ENCODE results near the gene INO80.
A peak's percentile ranks its signal among the peaks of the same experiment; 100 is the strongest.

Gene INO80

GRCh38 chr15:40942878-40943277 is 173.2 kb downstream of the INO80 start:
- Mint-ChIP-seq H3K4me1 (ENCODE audit: low read depth) (peaks cover 27% of the 10 kb centered on the region), H3K27me3 (ENCODE audit: low read depth) (no peaks in the 10 kb centered on the region), H3K27ac (no peak overlapping the region), H3K4me3 (peak overlapping the region; percentile 83), H3K9me3 (no peaks in the 10 kb centered on the region), H3K36me3 (ENCODE audit: low read depth) (no peaks in the 10 kb centered on the region)
- no peak for DNase-seq (ENCODE audit: low spot score)

GRCh38 chr15:40942337-40942854 is 173.7 kb downstream of the INO80 start:
- no peak for DNase-seq (ENCODE audit: low spot score)
- Mint-ChIP-seq H3K27me3 (ENCODE audit: low read depth) (no peaks in the 10 kb centered on the region), H3K4me1 (ENCODE audit: low read depth) (peaks cover 27% of the 10 kb centered on the region), H3K36me3 (ENCODE audit: low read depth) (no peaks in the 10 kb centered on the region), H3K9me3 (no peaks in the 10 kb centered on the region), H3K27ac (peak overlapping the region; percentile 43), H3K4me3 (peak overlapping the region; percentile 83)

- Mint-ChIP-seq H3K36me3 (ENCODE audit: low read depth) (no peaks in the 10 kb centered on the region), H3K4me3 (peak overlapping the region; percentile 83), H3K27ac (no peak overlapping the region), H3K4me1 (ENCODE audit: low read depth) (peaks cover 27% of the 10 kb centered on the region), H3K9me3 (no peaks in the 10 kb centered on the region), H3K27me3 (ENCODE audit: low read depth) (no peaks in the 10 kb centered on the region)
- peak; percentile 76 for DNase-seq (ENCODE audit: low spot score)
Observed at GRCh38 chr15:40941528-40942336, 174.3 kb downstream of the INO80 start.

- Mint-ChIP-seq H3K36me3 (ENCODE audit: low read depth) (no peaks in the 10 kb centered on the region), H3K9me3 (no peaks in the 10 kb centered on the region), H3K27ac (no peak overlapping the region), H3K27me3 (ENCODE audit: low read depth) (no peaks in the 10 kb centered on the region), H3K4me1 (ENCODE audit: low read depth) (peaks cover 25% of the 10 kb centered on the region), H3K4me3 (peak overlapping the region; percentile 14)
- no peak for DNase-seq (ENCODE audit: low spot score)
Observed at GRCh38 chr15:40941068-40941527, 175.0 kb downstream of the INO80 start.

GRCh38 chr15:40940296-40940801 is 175.7 kb downstream of the INO80 start:
- peaks cover 21% of the 10 kb centered on the region for H3K4me1 Mint-ChIP-seq (ENCODE audit: low read depth)
- no peak for DNase-seq (ENCODE audit: low spot score)
- no peaks in the 10 kb centered on the region for H3K27me3 Mint-ChIP-seq (ENCODE audit: low read depth)
- H3K9me3 Mint-ChIP-seq: no peaks in the 10 kb centered on the region
- H3K4me3 Mint-ChIP-seq: no peak overlapping the region
- no peaks in the 10 kb centered on the region for H3K36me3 Mint-ChIP-seq (ENCODE audit: low read depth)
- H3K27ac Mint-ChIP-seq: no peak overlapping the region

DNA sequence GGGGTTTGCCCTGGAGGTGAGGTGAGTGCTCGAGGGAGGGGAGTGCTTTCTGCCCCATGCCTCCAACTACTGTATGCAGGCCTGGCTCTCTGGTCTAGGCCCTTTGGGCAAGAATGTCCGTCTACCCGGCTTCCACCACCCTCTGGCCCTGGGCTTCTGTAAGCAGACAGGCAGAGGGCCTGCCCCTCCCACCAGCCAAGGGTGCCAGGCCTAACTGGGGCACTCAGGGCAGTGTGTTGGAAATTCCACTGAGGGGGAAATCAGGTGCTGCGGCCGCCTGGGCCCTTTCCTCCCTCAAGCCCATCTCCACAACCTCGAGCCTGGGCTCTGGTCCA is 177.6 kb downstream of the INO80 start:
- no peak for DNase-seq (ENCODE audit: low spot score)
- Mint-ChIP-seq H3K9me3 (no peaks in the 10 kb centered on the region), H3K27me3 (ENCODE audit: low read depth) (peaks cover 2% of the 10 kb centered on the region), H3K4me1 (ENCODE audit: low read depth) (peaks cover 21% of the 10 kb centered on the region), H3K4me3 (no peak overlapping the region), H3K36me3 (ENCODE audit: low read depth) (no peaks in the 10 kb centered on the region), H3K27ac (no peak overlapping the region)

- peaks cover 5% of the 10 kb centered on the region for H3K27me3 Mint-ChIP-seq (ENCODE audit: low read depth)
- DNase-seq (ENCODE audit: low spot score): no peak
- no peak overlapping the region for H3K4me3 Mint-ChIP-seq
- H3K36me3 Mint-ChIP-seq (ENCODE audit: low read depth): no peaks in the 10 kb centered on the region
- H3K4me1 Mint-ChIP-seq (ENCODE audit: low read depth): peaks cover 17% of the 10 kb centered on the region
- H3K27ac Mint-ChIP-seq: no peak overlapping the region
- no peaks in the 10 kb centered on the region for H3K9me3 Mint-ChIP-seq
Observed at GRCh38 chr15:40937762-40938535, 178.1 kb downstream of the INO80 start.

DNA sequence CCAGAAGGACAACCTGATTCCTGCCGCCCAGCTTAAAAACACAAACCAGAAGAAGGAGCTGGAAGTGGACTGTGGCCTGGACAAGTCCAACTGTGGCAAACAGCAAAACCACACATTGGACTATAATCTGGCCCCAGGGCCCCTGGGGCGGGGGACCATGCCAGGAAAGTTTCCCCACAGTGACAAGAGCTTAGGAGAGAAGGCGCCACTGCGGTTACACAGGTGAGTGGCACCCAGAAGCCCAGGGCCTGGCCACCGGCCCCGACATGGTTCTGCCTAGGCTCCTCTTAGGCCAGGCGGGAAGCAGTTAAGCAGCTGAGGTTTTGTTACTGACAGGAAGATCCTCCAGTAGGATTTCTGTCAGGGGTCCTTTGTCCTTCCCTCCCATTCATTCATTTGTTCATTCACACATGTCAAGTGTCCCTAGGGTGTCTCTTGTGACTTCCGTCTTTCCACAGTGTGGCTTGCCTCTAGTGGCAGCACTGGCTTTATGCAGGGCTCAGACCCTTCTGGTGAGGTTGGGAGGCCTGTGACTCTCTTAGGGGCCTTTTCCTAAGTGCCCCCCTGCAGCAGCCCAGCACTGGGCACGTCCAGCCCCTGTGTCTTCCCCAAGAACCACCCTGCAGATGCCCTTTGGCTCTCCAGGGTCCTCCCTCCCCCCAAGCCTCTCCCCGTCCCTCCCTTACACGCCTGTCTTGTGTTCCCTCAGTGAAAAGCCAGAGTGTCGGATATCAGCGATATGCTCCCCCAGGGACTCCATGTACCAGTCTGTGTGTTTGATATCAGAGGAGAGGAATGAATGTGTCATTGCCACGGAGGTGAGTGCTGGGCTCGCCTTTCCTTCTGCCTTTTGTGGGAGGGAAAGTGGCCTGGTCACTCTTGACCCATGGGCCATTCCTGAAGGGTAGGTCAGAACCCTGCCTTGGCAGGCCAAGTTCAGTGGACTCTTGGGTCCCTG is 179.1 kb downstream of the INO80 start:
- no peak for DNase-seq (ENCODE audit: low spot score)
- H3K27ac Mint-ChIP-seq: no peak overlapping the region
- H3K36me3 Mint-ChIP-seq (ENCODE audit: low read depth): no peaks in the 10 kb centered on the region
- H3K4me3 Mint-ChIP-seq: no peak overlapping the region
- H3K4me1 Mint-ChIP-seq (ENCODE audit: low read depth): peaks cover 13% of the 10 kb centered on the region
- H3K9me3 Mint-ChIP-seq: no peaks in the 10 kb centered on the region
- H3K27me3 Mint-ChIP-seq (ENCODE audit: low read depth): peaks cover 10% of the 10 kb centered on the region

- Mint-ChIP-seq H3K4me1 (ENCODE audit: low read depth) (peaks cover 13% of the 10 kb centered on the region), H3K27me3 (ENCODE audit: low read depth) (peaks cover 17% of the 10 kb centered on the region), H3K36me3 (ENCODE audit: low read depth) (no peaks in the 10 kb centered on the region), H3K9me3 (no peaks in the 10 kb centered on the region), H3K4me3 (no peak overlapping the region), H3K27ac (no peak overlapping the region)
- no peak for DNase-seq (ENCODE audit: low spot score)
Observed at GRCh38 chr15:40936234-40936708, 179.8 kb downstream of the INO80 start.

DNA sequence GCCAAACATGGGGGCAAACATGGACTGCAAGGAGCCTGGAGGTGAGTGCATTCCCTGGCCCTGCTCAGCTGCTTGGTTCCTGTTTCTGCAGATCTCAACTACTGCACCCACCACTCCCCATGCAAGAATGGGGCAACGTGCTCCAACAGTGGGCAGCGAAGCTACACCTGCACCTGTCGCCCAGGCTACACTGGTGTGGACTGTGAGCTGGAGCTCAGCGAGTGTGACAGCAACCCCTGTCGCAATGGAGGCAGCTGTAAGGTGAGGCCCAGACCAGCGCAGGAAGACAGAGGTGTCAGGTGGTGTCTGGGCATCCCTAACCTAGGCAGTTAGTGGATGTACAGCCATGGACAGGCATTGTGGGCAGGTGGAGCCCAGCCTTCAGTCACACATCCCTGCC is 181.6 kb downstream of the INO80 start:
- H3K27me3 Mint-ChIP-seq (ENCODE audit: low read depth): peaks cover 33% of the 10 kb centered on the region
- no peaks in the 10 kb centered on the region for H3K36me3 Mint-ChIP-seq (ENCODE audit: low read depth)
- no peak overlapping the region for H3K4me3 Mint-ChIP-seq
- peaks cover 15% of the 10 kb centered on the region for H3K4me1 Mint-ChIP-seq (ENCODE audit: low read depth)
- no peaks in the 10 kb centered on the region for H3K9me3 Mint-ChIP-seq
- H3K27ac Mint-ChIP-seq: no peak overlapping the region
- no peak for DNase-seq (ENCODE audit: low spot score)

GRCh38 chr15:40933517-40933902 is 182.6 kb downstream of the INO80 start:
- DNase-seq (ENCODE audit: low spot score): no peak
- H3K4me3 Mint-ChIP-seq: no peak overlapping the region
- H3K27me3 Mint-ChIP-seq (ENCODE audit: low read depth): peaks cover 43% of the 10 kb centered on the region
- H3K36me3 Mint-ChIP-seq (ENCODE audit: low read depth): no peaks in the 10 kb centered on the region
- peaks cover 22% of the 10 kb centered on the region for H3K4me1 Mint-ChIP-seq (ENCODE audit: low read depth)
- peak overlapping the region; percentile 2 for H3K27ac Mint-ChIP-seq
- no peaks in the 10 kb centered on the region for H3K9me3 Mint-ChIP-seq

DNA sequence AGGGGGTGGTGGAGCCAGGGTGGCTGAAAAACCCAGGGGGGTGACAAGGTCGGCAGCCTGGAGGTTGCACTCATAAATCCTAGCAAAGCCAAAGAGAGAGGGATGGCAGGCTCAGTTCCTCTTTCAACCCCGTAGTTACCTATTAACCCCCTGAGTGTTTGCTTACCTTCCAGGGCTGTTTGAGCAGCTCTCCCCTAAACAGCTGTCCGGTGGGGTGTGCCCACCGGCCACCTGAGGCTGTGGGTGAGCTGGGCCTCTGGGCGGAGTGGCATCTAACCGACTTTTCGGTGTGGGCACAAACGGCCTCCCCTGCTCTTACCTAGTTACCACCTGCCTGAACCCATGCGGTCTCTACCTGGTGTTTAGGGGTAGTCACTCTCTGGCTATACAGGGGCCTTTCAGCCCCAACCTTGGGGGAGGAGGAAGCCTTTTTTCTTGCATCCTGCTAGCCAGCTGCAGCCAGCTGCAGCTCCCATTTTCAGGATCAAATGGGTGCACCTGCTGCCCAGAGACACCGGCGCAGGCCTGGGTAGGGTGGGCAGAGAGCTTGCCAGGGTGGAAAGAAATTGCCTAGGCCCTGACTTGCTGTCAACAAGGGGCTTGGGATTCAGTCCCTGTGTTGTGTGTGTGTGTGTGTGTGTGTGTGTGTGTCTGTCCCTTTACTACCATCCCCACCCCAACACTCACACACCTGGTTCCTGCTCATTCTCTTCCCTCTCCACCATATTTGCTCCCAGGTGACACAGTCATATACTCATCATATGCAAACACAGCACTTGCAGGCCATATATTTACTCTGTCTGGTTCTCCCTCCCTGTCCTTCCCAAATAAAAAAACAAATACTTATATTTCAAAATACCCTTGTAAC is 183.2 kb downstream of the INO80 start:
- DNase-seq (ENCODE audit: low spot score): no peak
- H3K4me1 Mint-ChIP-seq (ENCODE audit: low read depth): peaks cover 22% of the 10 kb centered on the region
- H3K27me3 Mint-ChIP-seq (ENCODE audit: low read depth): peaks cover 47% of the 10 kb centered on the region
- no peak overlapping the region for H3K4me3 Mint-ChIP-seq
- H3K36me3 Mint-ChIP-seq (ENCODE audit: low read depth): no peaks in the 10 kb centered on the region
- no peak overlapping the region for H3K27ac Mint-ChIP-seq
- no peaks in the 10 kb centered on the region for H3K9me3 Mint-ChIP-seq

Measured in T-helper 2 cell treated with Interferon-gamma antibody and Interleukin-4, amounts not matched to agents 5 μg/mL and 100 μg/mL, for 36 hours (primary cell).